GM10248 (cell line): Measurements from ENCODE around the gene ZNF236.

Experiments used
- CTCF ChIA-PET: fragments of 300-600 bp; sonication (Branson Sonifier 250); formaldehyde crosslinking; extraction: SDS; loops from one replicate; lab custom pipeline; 2021; ENCODE audit warnings: antibody characterized with exemption; lab: Yijun Ruan, JAX
- POLR2A ChIA-PET: fragments of 350-650 bp; sonication (Branson Sonifier 250); formaldehyde crosslinking; extraction: SDS; loops from one replicate; lab custom pipeline; 2020; ENCODE audit warnings: antibody characterized with exemption; lab: Yijun Ruan, JAX
- DNase-seq: peaks from one replicate; pipeline ENCODE4 v3.0.0; 2012; ENCODE audit errors: extremely low spot score
- CTCF ChIP-seq: IDR thresholded peaks from 2 replicates; pipeline ENCODE4 v1.5.1; 2012; ENCODE audit warnings: mild to moderate bottlenecking, low read depth; ENCODE audit errors: extremely low read depth, missing control alignments, control extremely low read depth

Gene ZNF236

GRCh38 chr18:76894566-76895346 lies 72.4 kb downstream of the ZNF236 start:
- ChIA-PET POLR2A (no interaction called here), CTCF (no interaction called here)
- DNase-seq = no peak
- TF ChIP-seq CTCF = no peak

GRCh38 chr18:76895498-76895897 lies 73.1 kb downstream of the ZNF236 start:
- ChIA-PET CTCF (no interaction called here), POLR2A (no interaction called here)
- no peak for DNase-seq
- TF ChIP-seq CTCF = no peak

GRCh38 chr18:76896677-76897076 lies 74.3 kb downstream of the ZNF236 start:
- ChIA-PET CTCF (no interaction called here), POLR2A (no interaction called here)
- TF ChIP-seq CTCF = no peak
- DNase-seq = no peak

DNA sequence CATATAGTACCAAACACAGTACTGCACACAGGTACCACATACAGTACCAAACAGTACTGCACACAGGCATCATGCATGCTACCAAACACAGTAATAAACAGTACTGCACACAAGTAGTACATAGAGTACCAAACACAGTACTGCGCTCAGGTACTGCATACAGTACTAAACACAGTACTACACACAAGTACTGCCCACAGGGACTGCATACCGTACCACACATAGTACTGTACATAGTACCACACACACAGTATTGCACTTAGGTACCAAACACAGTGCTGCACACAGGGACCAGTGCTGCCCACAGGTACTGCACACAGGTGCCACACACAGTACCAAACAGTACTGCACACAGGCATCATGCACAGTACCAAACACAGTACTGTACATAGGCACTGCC lies 74.9 kb downstream of the ZNF236 start:
- POLR2A ChIA-PET = no interaction called here
- CTCF ChIA-PET = no interaction called here
- no peak for DNase-seq
- TF ChIP-seq CTCF = no peak

- TF ChIP-seq CTCF = no peak
- POLR2A ChIA-PET = no interaction called here
- DNase-seq = no peak
- CTCF ChIA-PET = interaction anchor here (1.0 to 1.6 kb wide), 3 partner anchors 17 to 100 kb away, joined by 3 to 4 read pairs (median 3); no protein-coding TSS in a partner anchor
These were observed 81.0 kb downstream of the ZNF236 start for GRCh38 chr18:76903386-76903785.

GRCh38 chr18:76905821-76906220 lies 83.5 kb downstream of the ZNF236 start:
- CTCF ChIA-PET = interaction anchor here (0.9 to 3.2 kb wide), 7 partner anchors 16 to 104 kb away, joined by 3 to 17 read pairs (median 4); no protein-coding TSS in a partner anchor
- POLR2A ChIA-PET = no interaction called here
- no peak for DNase-seq
- no peak for TF ChIP-seq CTCF
